Muscle of leg (tissue), 11 donors: Measurements from ENCODE around the gene NEDD1. TPM values are rescaled to one million over a fixed set of nuclear protein-coding genes. Genes with fewer than 3 reads are reported as not detected.

ENCODE experiments used
- DNase-seq: peaks from one replicate; pipeline ENCODE4 v3.0.0; 2013
- H3K27ac ChIP-seq: one replicate; pipeline ENCODE4 v1.5.1; 2013; ENCODE audit warnings: mild to moderate bottlenecking, low read length, control low read depth
- H3K27me3 ChIP-seq: one replicate; pipeline ENCODE4 v1.6.1; 2013; ENCODE audit warnings: low read length; ENCODE audit not compliant: control insufficient read depth, insufficient read depth
- H3K36me3 ChIP-seq: one replicate; pipeline ENCODE4 v1.6.1; 2013; ENCODE audit warnings: low read length; ENCODE audit not compliant: control insufficient read depth, insufficient read depth
- H3K4me1 ChIP-seq: one replicate; pipeline ENCODE4 v1.6.1; 2013; ENCODE audit warnings: low read length; ENCODE audit not compliant: control insufficient read depth, insufficient read depth
- H3K4me3 ChIP-seq: one replicate; pipeline ENCODE4 v1.5.1; 2013; ENCODE audit warnings: low read length, control low read depth
- H3K9me3 ChIP-seq: replicated peaks from 2 replicates; pipeline ENCODE4 v1.6.1; 2013; ENCODE audit warnings: low read depth, low read length; ENCODE audit not compliant: control insufficient read depth
- WGBS: methylation state at CpG from one replicate; pipeline ENCODE4 v1.1.5; 2013; ENCODE audit warnings: missing lambda C conversion rate; ENCODE audit not compliant: insufficient coverage; 5-methylcytosine and 5-hydroxymethylcytosine counted together
- polyA plus RNA-seq, 8 donors: library from polyadenylated mRNA; unstranded; fragments of 120-200 nt; gene quantifications; one replicate each; pipeline versions ENCODE4 v1.2.1 to v1.2.3, GENCODE V29; 2013; ENCODE audit warnings: inconsistent platforms in 1 of 8, low replicate concordance in 1 of 8; ENCODE audit not compliant: insufficient read length in 8 of 8, insufficient read depth in 1 of 8
- total RNA-seq: library from RNA; stranded (reverse); fragments of 120-200 nt; gene quantifications from one replicate; pipeline ENCODE4 v1.2.4, GENCODE V29; 2013

The NEDD1 gene
- total and polyA plus RNA-seq, 9 donors, result 14.6 to 26.5 (median 18.9) TPM

GRCh38 chr12:96994900-96995299 lies 87.8 kb downstream of the NEDD1 start:
- Histone ChIP-seq H3K36me3 (no peaks in the 10 kb centered on the region), H3K4me1 (no peaks in the 10 kb centered on the region), H3K27ac (no peak overlapping the region), H3K4me3 (no peak overlapping the region), H3K9me3 (no peaks in the 10 kb centered on the region), H3K27me3 (no peaks in the 10 kb centered on the region)
- 100% methylated on average over 3 of the region's 5 CpGs for WGBS
- no peak for DNase-seq

GRCh38 chr12:96995861-96996260 lies 88.8 kb downstream of the NEDD1 start:
- no peaks in the 10 kb centered on the region for H3K9me3 ChIP-seq
- no peak overlapping the region for H3K4me3 ChIP-seq
- DNase-seq, result no peak
- no peaks in the 10 kb centered on the region for H3K36me3 ChIP-seq
- H3K27me3 ChIP-seq, result no peaks in the 10 kb centered on the region
- 88% methylated on average over 6 of the region's 6 CpGs for WGBS
- H3K27ac ChIP-seq, result no peak overlapping the region
- no peaks in the 10 kb centered on the region for H3K4me1 ChIP-seq

- WGBS, result 91% methylated on average over 3 of the region's 7 CpGs
- Histone ChIP-seq H3K4me1 (no peaks in the 10 kb centered on the region), H3K27ac (no peak overlapping the region), H3K27me3 (no peaks in the 10 kb centered on the region), H3K4me3 (no peak overlapping the region), H3K9me3 (no peaks in the 10 kb centered on the region), H3K36me3 (no peaks in the 10 kb centered on the region)
- DNase-seq, result no peak
These were observed 90.9 kb downstream of the NEDD1 start for GRCh38 chr12:96997797-96998484.

- no peak for DNase-seq
These were observed 96.2 kb downstream of the NEDD1 start for GRCh38 chr12:97003276-97003675.

More at GRCh38 chr12:97003276-97003675, 96.2 kb downstream of the NEDD1 start:
- no peak overlapping the region for H3K4me3 ChIP-seq
- H3K27ac ChIP-seq, result no peak overlapping the region
- no peaks in the 10 kb centered on the region for H3K36me3 ChIP-seq
- H3K9me3 ChIP-seq, result no peaks in the 10 kb centered on the region
- H3K27me3 ChIP-seq, result no peaks in the 10 kb centered on the region
- no peaks in the 10 kb centered on the region for H3K4me1 ChIP-seq
- 93% methylated on average over 6 of the region's 8 CpGs for WGBS
